Stimulated activated CD4-positive, alpha-beta T cell treated with anti-CD3 and anti-CD28 coated beads, TNF-alpha, amount 100 ng/mL, for 48 hours (primary cell): Measurements from ENCODE around the gene KRT10.
"Not testable (repeated sequence)": the region's sequence is repeated elsewhere in the genome, so short reads cannot be mapped to it uniquely, and the experiment has no call there.

Experiments used
- DNase-seq, 3 donors: peaks; one replicate each; pipeline ENCODE4 v3.0.0-alpha.2; 2020; ENCODE audit warnings: low read depth in 3 of 3

The KRT10 gene

DNA sequence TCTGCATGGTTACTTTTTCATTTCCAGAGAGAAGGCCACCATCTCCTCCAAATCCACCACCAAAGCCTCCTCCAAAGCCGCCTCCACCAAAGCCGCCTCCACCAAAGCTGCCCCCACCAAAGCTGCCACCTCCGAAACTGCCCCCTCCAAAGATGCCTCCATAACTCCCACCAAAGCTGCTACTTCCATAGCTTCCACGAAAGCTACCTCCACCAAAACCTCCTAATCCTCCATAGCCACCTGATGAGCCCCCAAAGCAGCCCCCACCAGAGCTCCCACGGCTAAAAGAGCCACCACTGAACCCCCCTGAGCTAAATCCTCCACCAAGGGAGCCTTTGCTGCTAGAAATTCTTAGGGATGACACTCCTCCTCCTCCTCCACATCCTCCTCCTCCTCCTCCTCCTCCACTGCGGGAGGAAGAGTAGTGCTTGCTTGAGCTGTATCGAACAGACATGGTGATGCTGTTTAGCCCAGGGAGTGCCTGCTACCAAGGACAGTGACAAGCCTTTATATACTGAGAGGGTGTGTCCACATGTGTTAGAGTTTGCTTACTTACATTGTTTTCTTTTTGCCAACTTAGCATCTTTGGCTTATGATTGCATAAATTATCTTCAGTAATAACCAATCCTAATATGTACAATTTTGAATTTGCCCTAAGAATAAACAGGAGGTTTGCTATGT, at the start of gene KRT10:
KRT10 (minus strand) TSS at position 483 of the 681 bp plus-strand sequence; CDS start at position 454, 29 bp downstream.
- no peak for DNase-seq

DNA sequence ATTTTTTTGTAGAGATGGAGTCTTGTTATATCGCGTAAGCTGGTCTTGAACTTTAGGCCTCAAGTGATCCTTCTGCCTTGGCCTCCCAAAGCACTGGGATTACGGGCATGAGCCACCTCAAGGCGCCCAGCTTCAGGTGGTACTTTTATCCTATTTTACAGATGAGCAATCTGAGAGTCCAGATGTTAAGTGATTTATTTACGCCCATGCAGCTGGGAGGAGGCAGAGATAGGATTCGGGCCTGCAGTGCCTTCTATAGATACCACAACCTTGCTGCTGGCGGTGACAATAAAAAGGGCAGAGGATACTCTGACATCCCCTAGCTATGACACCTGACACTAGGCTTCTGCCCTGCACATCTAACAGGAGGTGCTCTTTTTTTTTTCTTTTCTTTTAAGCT, 48.9 kb upstream of the KRT10 start:
- no peak for DNase-seq

DNA sequence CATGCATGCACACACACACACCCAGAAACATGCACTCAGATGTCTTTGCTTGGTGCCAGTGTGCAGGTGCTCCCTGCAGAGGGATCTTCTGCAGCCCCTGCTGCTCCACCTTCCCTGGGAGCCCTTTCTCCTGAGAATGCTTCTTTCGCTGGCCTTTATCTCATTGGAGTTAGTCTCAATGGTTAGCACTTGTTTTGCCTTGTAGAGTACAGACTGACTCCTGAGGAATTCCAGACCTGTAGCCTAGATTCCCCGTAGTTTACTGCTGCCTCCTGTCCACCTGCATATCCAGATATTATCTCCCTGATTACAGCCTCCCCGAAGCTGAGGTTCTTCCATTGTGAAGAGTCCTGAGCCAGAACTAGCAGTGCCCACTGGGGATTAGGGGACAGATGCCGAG, 47.7 kb upstream of the KRT10 start:
- no peak for DNase-seq

DNA sequence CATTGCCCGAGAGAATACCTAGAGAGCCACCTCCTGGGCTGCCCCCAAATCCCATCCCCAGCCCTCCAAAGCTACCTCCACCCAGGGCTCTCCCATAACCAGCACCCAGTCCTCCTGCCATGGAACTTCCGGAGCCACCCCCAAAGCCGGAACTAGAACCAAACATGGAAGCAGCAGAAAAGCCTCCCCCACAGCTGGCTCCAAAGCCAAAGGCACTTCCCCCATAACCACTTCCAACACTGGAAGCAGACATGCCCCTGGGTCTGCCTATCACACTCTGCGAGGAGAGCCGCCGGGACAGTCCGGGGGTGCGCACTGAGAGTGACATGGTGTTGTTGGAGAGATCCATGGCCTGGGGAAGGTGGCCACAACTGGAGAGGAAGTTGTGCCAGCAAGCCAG, 44.4 kb upstream of the KRT10 start, which contains the start of gene KRT12:
KRT12 (minus strand) TSS at position 386 of the 400 bp plus-strand sequence; CDS start at position 349, 37 bp downstream.
- DNase-seq, result no peak

DNA sequence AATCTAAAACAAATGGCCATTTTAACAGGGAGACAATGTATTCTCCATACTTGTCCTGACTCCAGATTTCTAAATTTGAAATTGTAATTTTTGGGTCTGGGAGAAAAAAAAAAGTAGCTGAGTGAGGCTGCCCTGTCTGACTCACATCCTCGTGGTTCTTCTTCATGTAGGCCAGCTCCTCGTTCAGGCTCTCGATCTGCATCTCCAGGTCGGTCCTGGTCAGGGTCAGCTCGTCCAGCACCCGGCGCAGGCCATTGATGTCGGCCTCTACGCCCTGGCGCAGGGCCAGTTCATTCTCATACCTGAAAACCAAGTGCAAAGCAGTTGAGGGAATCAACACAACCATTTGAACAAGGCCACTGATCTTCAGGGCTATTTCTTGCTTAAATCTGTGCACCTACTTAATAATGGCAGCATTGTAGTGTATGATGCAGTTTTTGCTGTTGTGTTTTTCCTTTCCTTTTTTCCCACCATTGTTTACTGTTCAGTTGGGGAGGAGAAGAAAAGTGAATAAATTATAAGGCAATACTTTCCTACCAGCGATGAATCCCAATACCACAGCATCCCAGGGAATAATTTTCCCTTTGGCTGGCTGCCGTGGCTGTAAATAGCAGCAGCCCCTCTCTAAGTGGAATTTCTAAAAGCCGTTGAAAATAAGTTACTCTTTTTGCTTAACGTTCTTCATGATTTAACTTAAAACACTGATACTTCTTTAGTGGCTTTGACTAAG, 42.4 kb upstream of the KRT10 start:
- no peak for DNase-seq

DNA sequence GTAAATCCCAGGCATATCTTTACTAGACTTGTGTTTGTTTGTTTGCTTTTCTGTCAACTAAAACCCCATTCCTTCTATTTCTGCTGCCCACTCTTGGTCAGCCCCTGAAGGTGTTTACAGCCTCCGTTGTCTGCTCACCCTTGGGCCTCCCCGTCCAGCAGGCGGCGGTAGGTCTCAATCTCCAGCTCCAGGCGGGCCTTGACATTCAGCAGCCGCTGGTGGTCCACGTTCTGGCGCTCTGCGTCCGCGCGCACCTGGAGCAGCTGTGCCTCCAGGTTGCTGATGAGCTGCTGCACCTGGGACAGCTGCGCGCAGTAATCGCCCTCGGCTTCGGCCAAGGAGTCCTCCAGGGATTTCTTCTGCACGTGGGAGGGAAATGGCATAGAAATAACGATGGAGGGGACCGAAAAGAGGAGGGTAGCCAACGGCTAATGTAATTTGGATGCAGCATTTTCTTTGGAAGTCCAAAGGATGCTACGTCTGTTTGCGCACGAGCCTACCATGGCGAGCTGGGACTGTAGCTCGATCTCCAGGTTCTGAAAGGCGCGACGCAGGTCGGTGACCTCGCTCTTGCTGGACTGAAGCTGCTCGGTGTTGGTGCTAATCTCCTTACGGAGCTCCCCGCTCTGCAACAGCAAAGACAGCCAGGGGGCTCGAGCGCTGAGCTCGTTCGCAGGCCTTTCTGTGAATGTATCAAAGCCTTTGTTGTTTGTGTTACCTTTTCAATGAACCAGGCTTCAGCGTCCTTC, 40.7 kb upstream of the KRT10 start:
- DNase-seq, result no peak

DNA sequence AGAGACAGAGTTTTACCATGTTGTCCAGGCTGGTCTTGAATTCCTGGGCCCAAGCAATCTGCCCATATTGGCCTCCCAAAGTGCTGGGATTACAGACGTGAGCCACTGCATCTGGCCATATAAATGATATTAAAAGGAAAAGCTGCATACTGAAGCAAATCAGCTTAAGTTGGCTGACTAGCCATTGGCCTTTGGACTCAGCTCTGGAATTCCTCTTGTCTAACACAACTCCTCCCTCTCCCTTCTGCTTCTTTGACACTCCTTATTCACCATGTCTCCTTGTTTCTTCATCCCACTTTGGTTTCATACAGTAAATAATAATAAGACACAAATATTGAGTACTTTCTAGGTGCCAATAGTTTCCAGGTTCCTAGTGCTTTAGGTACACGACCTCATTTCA, 37.1 kb upstream of the KRT10 start:
- DNase-seq, result no peak

DNA sequence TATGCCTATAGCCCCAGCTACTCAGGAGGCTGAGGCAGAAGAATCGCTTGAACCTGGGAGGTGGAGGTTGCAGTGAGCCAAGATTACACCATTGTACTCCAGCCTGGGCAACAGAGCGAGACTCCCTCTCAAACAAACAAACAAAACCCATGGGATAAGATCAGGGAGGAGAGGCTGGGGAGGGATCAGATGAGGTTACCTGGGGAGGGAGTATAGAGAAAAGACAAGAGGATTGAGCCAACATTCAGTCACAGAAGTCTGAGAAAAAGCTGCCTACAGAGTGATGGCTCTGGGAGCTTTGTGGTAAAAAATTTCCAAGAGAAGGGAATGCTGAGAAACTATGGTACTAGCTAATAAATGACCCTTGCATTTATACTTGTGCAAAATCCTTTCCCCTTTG, 36.3 kb upstream of the KRT10 start:
- not testable (repeated sequence) for DNase-seq

DNA sequence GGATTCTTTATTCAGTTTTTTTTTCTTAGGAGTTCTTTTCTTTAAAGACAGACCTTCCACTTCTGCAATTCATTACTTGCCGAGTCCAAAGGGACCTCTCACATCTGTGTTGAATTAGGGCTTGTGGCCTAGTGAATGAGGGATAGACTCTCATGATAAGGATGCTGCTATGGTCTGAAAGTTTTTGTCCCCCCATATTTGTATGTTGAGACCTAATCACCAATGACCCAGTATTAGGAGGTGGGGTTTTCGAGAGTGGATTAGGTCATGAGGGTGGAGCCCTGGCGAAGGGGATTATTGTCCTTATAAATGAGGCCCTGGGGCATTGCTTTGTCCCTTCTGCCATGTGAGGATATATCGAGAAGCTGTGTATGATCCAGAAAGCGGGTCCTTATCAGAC, 35.1 kb upstream of the KRT10 start:
- DNase-seq, result no peak

DNA sequence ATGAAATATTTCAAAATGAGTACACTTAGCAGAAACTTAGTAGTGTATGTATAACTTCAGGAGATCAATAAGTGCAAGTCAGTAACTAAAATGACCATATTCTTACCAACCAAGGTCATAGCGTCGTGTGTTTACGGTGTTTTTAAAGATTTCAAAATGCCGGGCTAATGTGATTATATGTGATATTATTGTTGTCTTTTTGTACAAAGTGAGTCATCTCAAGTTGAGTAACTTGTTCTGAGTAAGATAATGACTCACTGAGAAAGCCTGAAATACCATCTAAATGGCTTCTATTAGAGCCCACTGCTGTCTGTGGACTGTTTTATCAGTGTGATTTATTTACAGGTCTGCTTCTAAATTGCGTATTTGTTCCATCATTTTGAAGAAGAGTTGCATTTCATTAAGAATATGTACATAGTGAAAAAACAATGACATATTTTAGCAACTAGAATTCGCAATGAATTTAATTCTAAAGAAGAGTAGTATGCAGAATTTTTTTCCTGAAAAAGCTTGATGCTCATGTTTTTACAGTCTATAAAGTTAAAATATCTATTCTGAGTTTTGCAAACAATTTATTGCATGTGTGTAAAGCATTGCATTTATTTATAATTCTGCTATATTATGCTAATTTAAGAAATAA, 31.9 kb upstream of the KRT10 start:
- DNase-seq, result no peak

DNA sequence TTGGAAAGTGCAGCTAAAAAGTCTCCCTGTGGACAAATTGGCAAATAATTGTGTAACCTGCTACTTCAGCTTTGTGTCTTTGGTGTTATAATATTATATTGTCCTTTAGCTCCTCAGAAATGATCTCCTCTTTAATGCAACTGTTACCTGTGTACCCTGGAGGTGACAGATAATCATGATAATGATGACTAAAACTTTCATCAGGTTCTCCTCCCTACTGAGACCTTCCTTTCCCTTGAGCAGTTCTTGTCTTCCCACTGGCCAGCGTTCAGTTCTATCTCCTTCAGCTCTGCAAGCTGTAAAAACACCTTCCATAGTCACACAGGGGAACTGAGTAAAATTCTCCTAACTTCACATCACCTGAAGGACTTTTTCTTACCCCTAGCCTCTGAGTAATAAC, 29.9 kb upstream of the KRT10 start:
- DNase-seq, result no peak

DNA sequence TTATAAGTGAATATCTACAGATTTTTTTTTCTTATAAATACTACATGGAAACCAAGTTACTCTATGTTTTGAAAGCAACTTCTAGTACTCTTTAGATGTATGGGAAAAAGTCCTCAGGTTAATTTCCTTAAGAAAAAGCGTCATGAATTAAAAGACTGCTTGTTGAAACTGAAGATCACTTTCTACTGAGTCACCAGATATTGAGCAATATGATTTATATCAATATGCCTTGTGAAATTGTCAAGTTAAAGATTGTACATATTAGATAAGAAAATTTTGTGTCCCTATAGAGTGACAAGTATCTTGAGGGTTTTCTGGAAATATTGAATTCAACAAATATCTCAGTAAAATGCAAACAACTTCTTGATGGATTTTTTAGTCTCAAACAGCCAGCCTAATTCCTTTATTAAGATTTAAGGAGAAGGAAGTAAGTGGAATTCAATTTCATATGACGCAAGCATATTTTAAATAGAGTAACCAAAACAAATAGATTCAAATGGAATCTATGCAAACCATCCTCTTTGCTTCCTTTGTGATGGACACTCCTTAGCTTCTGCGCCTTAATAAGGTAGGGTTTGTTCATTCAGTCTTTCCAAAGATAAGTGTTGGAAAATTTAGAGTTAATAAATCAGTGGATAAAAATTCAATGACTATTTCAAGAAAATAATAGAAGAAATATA, 28.0 kb upstream of the KRT10 start:
- no peak for DNase-seq

DNA sequence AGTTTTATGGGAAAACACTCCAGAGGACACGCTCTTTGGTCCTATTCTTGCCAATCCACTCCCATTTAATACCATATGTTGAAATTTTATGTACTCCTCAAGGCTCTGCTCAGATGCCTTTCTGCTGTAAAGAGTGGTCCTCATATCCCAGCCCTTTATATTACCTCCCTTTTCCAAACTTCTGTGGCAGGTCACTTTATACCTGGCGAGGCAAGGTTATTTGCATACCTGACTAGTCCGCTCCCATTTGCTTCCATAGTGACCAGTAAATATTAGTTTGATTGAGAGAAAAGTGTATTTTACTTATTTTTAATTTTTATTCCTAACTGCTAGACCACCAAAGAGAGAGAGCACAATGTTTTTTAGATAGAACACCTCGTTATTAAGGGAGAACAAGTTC, 27.3 kb upstream of the KRT10 start:
- no peak for DNase-seq

DNA sequence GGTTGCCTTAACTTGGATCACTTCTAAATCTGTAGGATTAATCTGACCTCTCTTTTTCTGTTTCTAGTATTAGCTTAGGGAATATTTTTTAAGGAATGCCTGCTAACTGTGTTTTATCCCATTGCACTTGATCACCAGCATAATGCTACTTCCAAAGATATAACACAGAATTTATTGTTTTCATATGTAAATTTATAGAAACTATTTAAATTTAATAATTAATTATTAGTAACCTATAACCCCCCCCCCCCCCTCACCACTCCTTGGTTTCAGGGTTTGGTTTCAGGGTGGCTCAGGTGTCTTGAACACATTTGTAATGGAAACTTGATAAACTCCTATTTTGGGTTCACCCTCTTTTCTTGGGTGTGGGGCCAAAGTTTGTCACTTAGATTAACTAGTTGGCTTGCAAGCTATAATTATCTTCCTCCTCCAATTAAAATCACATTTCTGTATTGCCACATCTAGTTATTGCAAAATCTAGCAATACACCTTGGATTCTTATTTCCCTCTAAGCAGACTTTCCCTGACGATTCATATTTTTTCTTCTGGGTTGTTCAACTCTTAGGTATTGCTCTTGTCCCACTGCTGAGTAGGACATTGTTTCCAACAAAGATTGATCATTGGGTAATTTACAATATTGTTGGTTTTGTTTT, 26.3 kb upstream of the KRT10 start:
- no peak for DNase-seq

DNA sequence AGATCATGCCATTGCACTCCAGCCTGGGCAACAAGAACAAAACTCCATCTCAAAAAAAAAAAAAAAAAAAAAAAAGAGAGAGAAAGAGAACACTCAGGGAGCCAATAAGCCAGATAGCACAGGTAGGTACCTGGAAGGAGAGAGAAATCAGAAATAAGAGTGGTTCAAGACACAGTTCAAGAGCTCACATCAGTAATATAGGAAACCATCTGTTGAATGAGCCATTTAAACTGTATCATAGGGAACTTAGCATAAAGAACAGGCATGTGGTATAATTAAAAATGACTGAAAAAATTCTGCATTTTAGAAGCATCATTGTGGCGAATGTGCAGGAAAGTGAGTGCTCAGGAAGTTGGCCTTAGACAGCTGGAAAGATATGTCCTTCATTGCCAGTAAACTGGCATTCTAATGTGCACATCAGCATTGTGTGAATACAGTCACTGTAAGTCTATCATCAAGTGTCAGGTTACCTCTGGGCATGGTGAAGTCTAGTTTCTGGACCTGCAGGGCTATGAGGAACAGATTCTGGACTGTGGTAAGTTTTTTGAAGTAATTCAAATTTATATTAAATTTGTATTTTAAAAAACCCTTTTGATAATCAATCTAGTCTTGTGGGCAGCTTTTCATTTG, 24.2 kb upstream of the KRT10 start:
- no peak for DNase-seq

DNA sequence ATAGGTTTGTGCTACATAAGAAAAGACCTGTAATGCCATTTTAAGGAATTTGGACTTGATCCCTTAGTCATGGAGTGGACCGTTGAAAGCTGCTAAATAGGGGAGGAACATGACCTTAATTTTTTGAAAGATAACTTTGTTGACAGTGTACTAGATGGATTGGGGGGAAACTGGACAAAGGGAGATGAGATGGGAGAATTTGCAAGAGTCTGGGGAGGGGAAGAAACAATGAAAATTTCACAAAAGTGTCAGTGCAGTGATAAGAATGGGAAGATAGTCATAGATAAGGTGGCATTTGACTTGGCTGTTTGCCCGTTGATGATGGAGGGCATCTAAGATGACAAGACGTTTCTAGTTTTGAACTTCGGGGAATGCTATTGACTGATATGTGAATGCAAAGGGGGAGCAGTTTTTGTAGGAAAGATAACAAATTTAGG, 22.3 kb upstream of the KRT10 start:
- DNase-seq, result no peak

DNA sequence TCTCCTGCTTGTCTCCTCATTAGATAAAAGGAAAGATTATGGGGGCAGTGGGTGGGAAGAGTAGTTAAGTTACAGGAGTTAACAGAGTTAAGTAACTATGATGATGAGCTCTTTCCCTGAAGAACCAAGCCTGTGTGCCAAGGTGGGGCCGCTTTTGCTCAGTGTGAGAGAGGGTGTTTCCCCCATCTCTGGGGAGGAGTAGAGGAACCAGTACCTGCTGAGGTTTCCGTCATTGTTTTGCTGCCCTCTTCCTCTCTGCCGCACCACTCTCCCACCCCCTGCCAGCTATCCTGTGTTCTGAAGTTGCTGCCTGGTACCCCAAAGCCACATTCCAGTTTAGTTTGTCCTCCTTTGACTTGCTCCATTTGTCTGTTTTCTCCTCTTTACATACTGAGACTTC, 20.8 kb upstream of the KRT10 start:
- no peak for DNase-seq

DNA sequence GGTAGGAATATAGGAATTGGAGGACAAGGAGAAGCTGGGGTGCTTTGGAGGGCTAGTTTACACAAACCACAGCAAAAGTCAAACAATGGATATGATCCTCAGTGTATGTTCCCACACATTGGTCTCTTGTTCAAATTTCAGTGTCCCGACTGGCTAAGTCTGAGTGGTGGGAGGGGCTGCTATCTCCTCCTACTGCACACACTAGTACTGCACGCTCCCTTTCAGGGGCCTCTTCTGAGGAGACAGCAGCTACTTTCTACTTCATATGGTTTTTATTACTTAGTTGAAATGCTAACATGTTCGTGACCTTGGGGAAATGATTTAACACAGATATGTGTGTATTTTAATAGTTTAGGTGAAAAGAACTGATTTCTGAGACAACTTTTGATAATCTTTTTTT, 18.8 kb upstream of the KRT10 start:
- DNase-seq, result no peak

DNA sequence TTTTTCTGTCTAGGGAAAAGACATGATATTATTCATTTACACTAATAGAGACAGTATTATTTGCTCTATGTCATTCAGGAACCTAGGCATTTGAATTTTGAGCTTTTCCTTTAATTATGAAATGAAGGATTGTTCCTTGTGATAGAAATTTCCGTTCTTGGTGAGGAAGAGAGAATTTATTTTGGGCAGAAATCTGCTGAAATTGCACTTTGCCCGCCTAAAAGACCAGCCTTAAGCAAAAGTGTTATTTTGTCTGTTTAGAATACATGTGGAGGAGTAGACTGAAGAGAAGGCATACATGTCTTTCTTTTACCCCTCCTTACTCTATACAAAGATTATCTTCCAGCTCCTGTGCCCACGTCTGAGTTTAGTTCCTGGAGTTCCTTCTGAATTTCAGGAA, 16.8 kb upstream of the KRT10 start:
- no peak for DNase-seq

DNA sequence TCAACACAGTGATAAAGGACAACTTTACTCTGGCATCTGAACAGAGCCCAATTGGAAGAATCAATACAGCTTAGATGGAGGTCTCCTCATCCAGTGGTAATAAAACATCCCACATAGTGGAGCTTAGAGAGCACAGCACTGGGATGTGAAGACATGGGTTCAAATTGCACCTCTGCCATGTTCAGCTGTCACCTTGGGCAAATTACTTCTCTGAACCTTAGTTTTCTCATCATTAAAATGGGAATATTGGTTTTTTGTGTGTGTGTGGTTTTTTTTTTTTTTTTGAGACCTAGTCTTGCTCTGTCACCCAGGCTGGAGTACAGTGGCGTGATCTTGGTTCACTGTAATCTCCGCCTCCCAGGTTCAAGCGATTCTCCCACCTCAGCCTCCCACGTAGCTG, 13.6 kb upstream of the KRT10 start:
- no peak for DNase-seq

DNA sequence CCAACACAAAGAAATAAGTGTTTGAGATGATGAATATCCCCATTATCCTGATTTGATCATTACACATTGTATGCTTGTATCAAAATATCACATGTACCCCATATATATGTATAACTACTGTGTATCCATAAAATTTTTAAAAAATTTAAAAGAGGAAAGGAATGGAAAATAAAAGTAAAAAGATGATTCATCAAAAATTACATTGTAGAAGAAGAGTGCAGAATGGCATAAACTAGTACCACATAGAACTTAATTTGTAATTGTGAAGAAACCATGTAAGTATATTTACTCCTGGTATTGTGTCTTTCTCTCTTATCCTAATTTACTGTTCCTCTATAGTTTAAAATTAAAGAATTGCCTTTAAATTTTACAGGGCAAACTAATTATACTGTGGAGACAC, 11.5 kb upstream of the KRT10 start:
- DNase-seq, result no peak
